ENCODE results near the gene MYH9.

The MYH9 gene

GRCh38 chr22:36385491-36386350 lies 2.0 kb downstream of the MYH9 start:
- no peak for FAIRE-seq

- peak; percentile 94 for FAIRE-seq
Observed at GRCh38 chr22:36384766-36385481, 2.8 kb downstream of the MYH9 start.

DNA sequence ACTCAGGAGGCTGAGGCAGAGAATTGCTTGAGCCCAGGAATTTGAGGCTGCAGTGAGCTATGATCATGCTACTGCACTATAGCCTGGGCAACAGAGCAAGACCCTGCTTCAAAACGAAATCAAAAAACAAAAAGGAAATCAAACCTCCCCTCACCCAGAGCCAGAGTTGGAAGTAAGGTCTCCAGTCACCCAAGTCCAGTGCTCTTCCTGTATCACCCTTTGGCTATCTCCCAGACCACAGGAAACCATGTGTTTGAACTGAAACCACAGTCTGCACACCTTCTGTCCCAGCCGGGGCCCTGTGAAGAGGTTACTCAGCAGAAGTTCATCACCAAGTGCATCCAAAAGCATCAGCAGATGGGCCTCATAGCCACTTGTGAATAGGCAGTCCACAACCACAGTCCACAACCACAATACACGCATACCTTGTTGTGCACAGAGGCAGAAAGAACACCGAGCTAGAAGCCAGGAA lies 4.6 kb downstream of the MYH9 start:
- no peak for FAIRE-seq

- no peak for FAIRE-seq
Observed at GRCh38 chr22:36381513-36382128, 6.1 kb downstream of the MYH9 start.

- FAIRE-seq = no peak
Observed at GRCh38 chr22:36379593-36380361, 8.0 kb downstream of the MYH9 start.

- no peak for FAIRE-seq
Observed at GRCh38 chr22:36378869-36379217, 8.9 kb downstream of the MYH9 start.

- FAIRE-seq = no peak
Observed at GRCh38 chr22:36378080-36378868, 9.5 kb downstream of the MYH9 start.

GRCh38 chr22:36377022-36377631 lies 10.6 kb downstream of the MYH9 start:
- FAIRE-seq = no peak

- FAIRE-seq = no peak
Observed at GRCh38 chr22:36376265-36376664, 11.5 kb downstream of the MYH9 start.

DNA sequence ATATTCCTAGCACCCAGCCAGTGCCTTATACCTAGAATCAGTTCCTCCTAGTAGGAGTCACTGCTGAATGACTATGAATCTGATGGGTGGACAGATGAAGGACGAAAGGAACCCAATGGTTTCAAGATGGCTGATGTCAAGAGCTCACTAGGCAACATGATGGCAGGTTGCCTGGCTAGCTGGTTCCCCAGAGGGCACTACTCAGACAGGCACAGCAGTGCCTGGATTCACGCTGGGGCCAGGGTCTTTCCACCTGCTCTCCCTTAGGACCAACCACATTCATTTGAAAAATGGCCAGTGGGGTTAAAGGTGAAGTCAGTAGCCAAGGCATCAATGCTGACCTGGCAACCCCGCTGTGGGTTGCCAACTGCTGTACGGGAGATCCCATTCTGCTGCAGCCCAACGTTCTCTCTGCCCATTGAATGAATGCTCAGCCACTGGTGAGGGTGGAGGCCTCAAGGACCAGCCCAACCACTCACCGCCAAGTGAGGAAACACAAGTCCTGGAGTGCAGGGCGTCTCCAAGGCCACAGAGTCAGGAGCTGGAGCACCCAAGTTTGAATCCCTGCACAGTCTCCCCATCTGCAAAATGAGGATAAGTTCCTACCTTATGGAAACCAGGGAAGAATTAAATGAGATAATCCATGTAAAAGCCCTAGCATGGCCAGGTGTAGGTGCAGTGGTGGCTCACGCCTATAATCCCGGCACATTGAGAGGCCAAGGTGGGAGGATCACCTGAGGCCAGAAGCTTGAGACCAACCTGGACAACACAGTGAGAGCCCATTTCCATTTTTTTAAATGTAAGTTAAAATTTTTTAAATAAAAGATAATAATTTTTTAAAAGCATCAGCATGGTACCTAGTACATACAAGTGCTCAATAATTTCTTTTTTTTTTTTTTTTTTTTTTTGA lies 12.4 kb downstream of the MYH9 start:
- FAIRE-seq = no peak

- no peak for FAIRE-seq
Observed at GRCh38 chr22:36374603-36375024, 13.2 kb downstream of the MYH9 start.

DNA sequence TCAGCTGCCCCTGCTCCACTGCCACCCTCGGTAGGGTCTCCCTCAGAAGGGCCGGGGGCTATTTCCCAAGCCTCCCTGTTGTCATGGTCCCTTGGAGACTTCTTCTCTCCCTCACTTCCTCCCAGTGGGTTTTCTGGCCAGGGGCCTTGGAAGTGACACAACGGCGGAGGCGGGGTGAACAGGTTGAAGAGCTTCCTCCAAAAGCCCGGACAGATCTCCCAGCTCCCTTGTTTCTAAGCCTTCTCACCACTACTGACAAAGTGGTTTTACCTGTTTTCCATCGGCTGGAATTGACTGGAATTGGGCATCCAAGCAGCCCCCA lies 14.5 kb downstream of the MYH9 start:
- FAIRE-seq = no peak

- FAIRE-seq = no peak
Observed at GRCh38 chr22:36371920-36372319, 15.8 kb downstream of the MYH9 start.

GRCh38 chr22:36369922-36370791 lies 17.6 kb downstream of the MYH9 start:
- FAIRE-seq = no peak

DNA sequence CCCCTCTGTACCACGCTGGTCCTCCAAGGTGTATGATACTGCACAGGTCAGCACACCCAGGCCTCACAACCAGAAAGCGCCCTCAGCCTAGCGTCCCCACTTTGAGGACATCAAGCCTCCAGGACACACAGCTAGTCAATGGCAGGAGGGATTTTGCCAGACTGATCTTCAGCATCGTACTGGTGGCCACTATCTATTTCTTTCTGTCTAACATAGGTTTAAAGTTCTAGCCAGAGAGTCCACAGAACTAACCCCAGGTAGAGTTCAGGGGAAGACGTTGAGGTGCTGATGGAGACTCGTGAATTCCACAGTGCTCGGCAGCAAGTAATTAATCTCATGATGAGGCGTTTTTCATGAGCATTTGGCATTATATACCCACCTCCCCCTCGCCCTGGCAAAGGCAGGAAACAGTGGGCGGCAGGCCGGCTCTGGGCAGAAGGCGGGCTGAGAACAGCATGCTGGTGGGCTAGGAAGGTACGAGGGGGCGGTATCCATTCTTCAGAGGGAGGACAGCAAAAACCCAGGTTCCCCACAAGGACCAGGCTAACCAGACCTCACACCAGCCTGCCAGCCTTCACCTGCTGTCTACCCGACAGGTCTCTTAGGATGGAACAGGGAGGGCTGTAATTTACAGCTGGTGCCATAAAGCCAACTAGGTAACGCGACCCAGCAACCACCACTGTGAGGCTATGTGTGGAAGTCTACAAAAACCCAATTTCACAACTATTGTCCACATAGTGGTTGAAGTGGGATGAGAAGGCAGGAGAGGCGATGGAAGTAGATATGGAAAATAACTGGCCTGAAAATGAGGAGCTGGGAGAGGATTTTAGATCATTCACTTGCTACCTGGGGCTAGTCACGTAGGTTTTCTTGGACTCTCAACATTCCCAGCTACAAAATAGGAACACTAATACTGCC lies 18.5 kb downstream of the MYH9 start:
- no peak for FAIRE-seq

DNA sequence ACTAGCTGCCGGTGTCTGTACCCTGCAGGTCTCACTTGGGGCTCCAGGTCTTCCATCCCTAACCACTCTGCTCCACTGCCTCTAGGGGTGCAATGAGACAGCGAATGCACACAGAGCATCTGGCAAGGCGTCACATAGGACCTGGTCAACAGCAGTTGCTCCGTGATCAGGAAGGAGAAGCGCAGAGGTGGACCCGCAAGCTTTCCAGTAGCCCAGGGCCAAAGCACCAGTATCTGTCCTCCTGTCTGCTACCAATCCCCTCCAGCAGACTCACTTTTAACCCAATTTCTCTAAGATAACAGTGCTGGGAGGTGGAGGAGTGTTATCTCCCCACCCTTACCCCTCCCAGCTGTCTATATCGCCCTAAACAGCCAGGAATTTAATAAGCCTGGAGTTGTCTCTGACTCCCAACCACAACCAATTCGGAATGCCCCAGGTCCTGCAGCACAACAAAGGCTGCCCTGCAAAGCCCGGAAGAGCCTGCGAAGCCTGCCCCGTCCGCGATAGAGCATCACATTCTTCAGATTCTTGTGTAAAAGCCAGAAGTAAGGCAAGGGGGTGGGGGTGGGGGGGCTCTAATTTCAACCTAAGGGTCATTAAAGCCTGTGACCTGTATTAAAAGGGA lies 19.3 kb downstream of the MYH9 start:
- FAIRE-seq = no peak

DNA sequence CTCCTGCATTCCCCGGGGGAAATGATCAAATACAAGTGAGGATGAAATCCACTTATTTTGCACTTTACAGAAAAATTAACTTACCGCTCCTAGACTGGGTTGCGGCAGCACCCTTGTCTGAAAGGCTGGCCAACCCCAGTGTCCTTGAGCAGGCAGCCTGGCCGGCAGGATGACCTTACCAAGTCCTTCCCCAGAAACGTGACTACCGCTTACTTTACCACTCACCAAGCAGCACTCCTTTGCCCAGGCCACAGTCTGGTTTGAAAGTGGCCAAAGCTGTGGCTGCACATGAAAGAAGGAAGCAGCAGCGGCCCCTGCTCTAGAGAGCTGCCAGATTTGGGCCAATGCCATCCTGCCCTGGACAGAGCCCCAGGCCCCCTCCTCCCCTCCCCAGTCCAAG lies 20.3 kb downstream of the MYH9 start:
- FAIRE-seq = no peak

- no peak for FAIRE-seq
Observed at GRCh38 chr22:36367066-36367465, 20.7 kb downstream of the MYH9 start.
